Activated CD8-positive, alpha-beta memory T cell treated with anti-CD3 and anti-CD28 coated beads, Interleukin-2, amount 50 U/mL, for 48 hours (primary cell): ENCODE measurements around the gene COL16A1.
A peak's percentile ranks its signal among the peaks of the same experiment; 100 is the strongest.

Experiments used
- DNase-seq: peaks from one replicate; pipeline ENCODE4 v3.0.0-alpha.2; 2020

COL16A1 gene

GRCh38 chr1:31663622-31664452, 40.0 kb downstream of the COL16A1 start:
- DNase-seq: peak; percentile 90

GRCh38 chr1:31662463-31662862, 41.4 kb downstream of the COL16A1 start:
- no peak for DNase-seq

GRCh38 chr1:31661856-31662255, 42.0 kb downstream of the COL16A1 start:
- no peak for DNase-seq

GRCh38 chr1:31660871-31661455, 42.9 kb downstream of the COL16A1 start:
- DNase-seq: no peak

- no peak for DNase-seq
Measured at GRCh38 chr1:31659889-31660288, 43.9 kb downstream of the COL16A1 start.

GRCh38 chr1:31658721-31659120, 45.1 kb downstream of the COL16A1 start:
- DNase-seq: no peak

- no peak for DNase-seq
Measured at GRCh38 chr1:31657972-31658510, 45.8 kb downstream of the COL16A1 start.

GRCh38 chr1:31657020-31657804, 46.6 kb downstream of the COL16A1 start:
- DNase-seq: no peak

- DNase-seq: no peak
Measured at GRCh38 chr1:31655756-31656155, 48.1 kb downstream of the COL16A1 start.

- no peak for DNase-seq
Measured at GRCh38 chr1:31655104-31655503, 48.7 kb downstream of the COL16A1 start.

GRCh38 chr1:31654474-31654776, 49.4 kb downstream of the COL16A1 start:
- no peak for DNase-seq

GRCh38 chr1:31653717-31654473, 49.9 kb downstream of the COL16A1 start:
- DNase-seq: no peak

GRCh38 chr1:31652891-31653499, 50.8 kb downstream of the COL16A1 start:
- no peak for DNase-seq

GRCh38 chr1:31651766-31652165, 52.1 kb downstream of the COL16A1 start:
- no peak for DNase-seq

- DNase-seq: no peak
Measured at GRCh38 chr1:31651089-31651420, 52.8 kb downstream of the COL16A1 start.

GRCh38 chr1:31650161-31651088, 53.4 kb downstream of the COL16A1 start:
- DNase-seq: no peak

GRCh38 chr1:31648641-31649357, 55.0 kb downstream of the COL16A1 start:
- no peak for DNase-seq

- DNase-seq: no peak
Measured at GRCh38 chr1:31648190-31648589, 55.6 kb downstream of the COL16A1 start.

GRCh38 chr1:31647106-31647505, 56.7 kb downstream of the COL16A1 start:
- no peak for DNase-seq

GRCh38 chr1:31646259-31646960, 57.4 kb downstream of the COL16A1 start:
- no peak for DNase-seq
